Panc1 (cell line): ENCODE measurements around the gene ALDOA.
A peak's percentile ranks its signal among the peaks of the same experiment; 100 is the strongest.

Experiments
- CTCF ChIP-seq: fragments of 450-650 bp; IDR thresholded peaks from 2 replicates; pipeline ENCODE4 v1.5.1; 2017; ENCODE audit warnings: mild to moderate bottlenecking
- POLR2AphosphoS5 ChIP-seq: IDR thresholded peaks from 2 replicates; pipeline ENCODE4 v1.6.1; 2012; ENCODE audit warnings: mild to moderate bottlenecking, low read depth, low read length, moderate library complexity
- TF ChIP-seq, protein P1 (sequence below), 2 experiments: IDR thresholded peaks; 2 replicates each; pipeline ENCODE4 v1.6.1; 2011 to 2012; ENCODE audit warnings: low read depth in 2 of 2, control low read depth in 1 of 2, low read length in 1 of 2, mild to moderate bottlenecking in 1 of 2, moderate library complexity in 1 of 2; ENCODE audit not compliant: insufficient read depth in 1 of 2

DNA sequence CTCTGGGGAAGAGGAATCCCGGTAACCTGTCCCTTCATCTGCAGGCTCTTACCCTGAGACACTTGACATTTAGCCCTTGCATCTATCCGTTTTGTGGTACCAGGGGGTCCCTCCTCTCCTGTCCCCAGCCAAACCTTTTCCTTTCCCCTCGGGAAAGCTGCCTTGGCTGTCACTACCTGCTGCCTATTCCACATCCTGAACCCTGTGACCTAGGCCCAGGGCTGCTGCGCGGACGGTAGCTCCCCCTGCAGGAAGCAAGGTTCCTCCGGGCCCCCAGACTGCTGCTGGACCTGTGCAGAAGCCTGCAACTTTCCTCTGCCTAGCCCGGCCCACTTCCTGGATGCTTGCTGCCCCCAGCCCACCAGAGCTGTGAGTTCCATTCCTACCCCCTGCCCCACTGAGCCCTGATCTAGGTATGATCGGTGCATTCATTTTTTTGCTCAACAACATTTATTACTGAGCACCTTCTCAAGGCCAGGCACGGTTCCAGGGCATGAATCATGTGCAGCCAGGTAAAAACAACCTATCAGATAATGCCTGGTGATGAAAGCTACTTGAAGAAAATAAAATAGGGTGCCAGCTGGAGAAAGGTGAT lies 10.5 kb upstream of the ALDOA start:
- TF ChIP-seq CTCF (peak; percentile 95), POLR2AphosphoS5 (no peak)
- TF ChIP-seq, protein P1, sequence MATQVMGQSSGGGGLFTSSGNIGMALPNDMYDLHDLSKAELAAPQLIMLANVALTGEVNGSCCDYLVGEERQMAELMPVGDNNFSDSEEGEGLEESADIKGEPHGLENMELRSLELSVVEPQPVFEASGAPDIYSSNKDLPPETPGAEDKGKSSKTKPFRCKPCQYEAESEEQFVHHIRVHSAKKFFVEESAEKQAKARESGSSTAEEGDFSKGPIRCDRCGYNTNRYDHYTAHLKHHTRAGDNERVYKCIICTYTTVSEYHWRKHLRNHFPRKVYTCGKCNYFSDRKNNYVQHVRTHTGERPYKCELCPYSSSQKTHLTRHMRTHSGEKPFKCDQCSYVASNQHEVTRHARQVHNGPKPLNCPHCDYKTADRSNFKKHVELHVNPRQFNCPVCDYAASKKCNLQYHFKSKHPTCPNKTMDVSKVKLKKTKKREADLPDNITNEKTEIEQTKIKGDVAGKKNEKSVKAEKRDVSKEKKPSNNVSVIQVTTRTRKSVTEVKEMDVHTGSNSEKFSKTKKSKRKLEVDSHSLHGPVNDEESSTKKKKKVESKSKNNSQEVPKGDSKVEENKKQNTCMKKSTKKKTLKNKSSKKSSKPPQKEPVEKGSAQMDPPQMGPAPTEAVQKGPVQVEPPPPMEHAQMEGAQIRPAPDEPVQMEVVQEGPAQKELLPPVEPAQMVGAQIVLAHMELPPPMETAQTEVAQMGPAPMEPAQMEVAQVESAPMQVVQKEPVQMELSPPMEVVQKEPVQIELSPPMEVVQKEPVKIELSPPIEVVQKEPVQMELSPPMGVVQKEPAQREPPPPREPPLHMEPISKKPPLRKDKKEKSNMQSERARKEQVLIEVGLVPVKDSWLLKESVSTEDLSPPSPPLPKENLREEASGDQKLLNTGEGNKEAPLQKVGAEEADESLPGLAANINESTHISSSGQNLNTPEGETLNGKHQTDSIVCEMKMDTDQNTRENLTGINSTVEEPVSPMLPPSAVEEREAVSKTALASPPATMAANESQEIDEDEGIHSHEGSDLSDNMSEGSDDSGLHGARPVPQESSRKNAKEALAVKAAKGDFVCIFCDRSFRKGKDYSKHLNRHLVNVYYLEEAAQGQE (IDR thresholded peaks at IDR 0.05; ENCODE audit: insufficient read depth in 1 of 2, low read depth in 2 of 2, low read length in 1 of 2) = no peak
